GM12878 (cell line): Measurements from ENCODE around the gene CCDC9. TPM values are rescaled to one million over a fixed set of nuclear protein-coding genes. Genes with fewer than 3 reads are reported as not detected.

Source experiments
- ATAC-seq: fragments of 200-7000 bp; cut with Tn5 transposase; 3 replicates; pipeline ENCODE4 v1.9.1; 2020; ENCODE audit warnings: mild to moderate bottlenecking, moderate library complexity
- BruUV-seq: library from RNA; stranded (reverse); fragments of 400-500 nt; replicated peaks from 2 replicates; lab custom pipeline; 2021; lab: Mats Ljungman, UMichigan
- CTCF ChIA-PET: fragments of 300-600 bp; sonication (Branson Sonifier 250); formaldehyde crosslinking; extraction: SDS; loops from one replicate; lab custom pipeline; 2021; ENCODE audit warnings: inconsistent platforms; lab: Yijun Ruan, JAX
- POLR2A ChIA-PET: fragments of 350-600 bp; formaldehyde crosslinking; extraction: SDS; loops from one replicate; lab custom pipeline; 2021; ENCODE audit warnings: inconsistent platforms; lab: Charles Lee
- RAD21 ChIA-PET: fragments of 300-600 bp; sonication (Branson Sonifier 250); formaldehyde crosslinking; loops from one replicate; lab custom pipeline; 2023; ENCODE audit warnings: antibody characterized with exemption; ENCODE audit not compliant: unreplicated experiment; lab: Charles Lee
- SMC1A ChIA-PET: fragments of 300-600 bp; sonication (Branson Sonifier 250); formaldehyde crosslinking; loops from one replicate; lab custom pipeline; 2023; ENCODE audit not compliant: unreplicated experiment, uncharacterized antibody; lab: Charles Lee
- DNase-seq: peaks from one replicate; pipeline ENCODE4 v3.0.0-alpha.2; 2011; ENCODE audit warnings: low read depth, low spot score
- FAIRE-seq: peaks from 3 replicates; lab custom pipeline; 2011; peaks lifted over from hg19 to GRCh38; lab: Jason Lieb, UNC
- H2AFZ ChIP-seq: 2 replicates; pipeline ENCODE4 v1.6.0; 2011; ENCODE audit warnings: low read depth, low read length, control low read depth; ENCODE audit not compliant: control insufficient read depth
- H3K27ac ChIP-seq: 2 replicates; pipeline ENCODE4 v1.5.1; 2011; ENCODE audit warnings: control low read depth; ENCODE audit not compliant: control insufficient read depth, insufficient read depth
- H3K27me3 ChIP-seq, 2 experiments: replicated peaks in 1 of 2; 2 replicates each; pipeline versions ENCODE4 v1.6.0 to v1.6.1; 2011; ENCODE audit warnings: low read length in 1 of 2; ENCODE audit not compliant: control insufficient read depth in 2 of 2, insufficient read depth in 2 of 2
- H3K36me3 ChIP-seq, 2 experiments: 2 replicates each; pipeline ENCODE4 v1.5.1; 2011; ENCODE audit warnings: low read length in 1 of 2; ENCODE audit not compliant: control insufficient read depth in 2 of 2, insufficient read depth in 2 of 2
- H3K4me1 ChIP-seq: 2 replicates; pipeline ENCODE4 v1.6.1; 2011; ENCODE audit warnings: mild to moderate bottlenecking, low read length, moderate library complexity, mixed read lengths; ENCODE audit not compliant: control insufficient read depth, insufficient read depth
- H3K4me2 ChIP-seq: 2 replicates; pipeline ENCODE4 v1.6.0; 2011; ENCODE audit warnings: control low read depth; ENCODE audit not compliant: control insufficient read depth, insufficient read depth
- H3K4me3 ChIP-seq: fragments of 200-600 bp; sonication (generic); 2 replicates; pipeline ENCODE4 v1.5.1; 2016
- H3K79me2 ChIP-seq: 2 replicates; pipeline ENCODE4 v1.6.0; 2011; ENCODE audit warnings: low read length; ENCODE audit not compliant: control insufficient read depth, insufficient read depth
- H3K9ac ChIP-seq: 2 replicates; pipeline ENCODE4 v1.8.0; 2011; ENCODE audit warnings: low read length, control low read depth, mixed read lengths; ENCODE audit not compliant: control insufficient read depth, insufficient read depth
- H3K9me3 ChIP-seq: replicated peaks from 3 replicates; pipeline ENCODE4 v1.5.1; 2011; ENCODE audit warnings: mild to moderate bottlenecking, low read length; ENCODE audit not compliant: control insufficient read depth, insufficient read depth
- H4K20me1 ChIP-seq: 2 replicates; pipeline ENCODE4 v1.6.0; 2011; ENCODE audit not compliant: control insufficient read depth, insufficient read depth
- ATF7 ChIP-seq: fragments of 450-650 bp; IDR thresholded peaks from 2 replicates; pipeline ENCODE4 v1.6.1; 2016; ENCODE audit warnings: low read depth, mild to moderate bottlenecking
- FOS ChIP-seq: IDR thresholded peaks from 3 replicates; pipeline ENCODE4 v1.6.1; 2011; ENCODE audit warnings: borderline replicate concordance; ENCODE audit not compliant: insufficient read length; ENCODE audit errors: extremely low read depth
- NBN ChIP-seq: fragments of 450-650 bp; IDR thresholded peaks from 2 replicates; pipeline ENCODE4 v1.6.1; 2016
- NFYA ChIP-seq: IDR thresholded peaks from 2 replicates; pipeline ENCODE4 v1.6.1; 2011; ENCODE audit warnings: low read depth, mild to moderate bottlenecking, low read length, improper control_type of control experiment, borderline replicate concordance
- POLR2AphosphoS2 ChIP-seq: IDR thresholded peaks from 2 replicates; pipeline ENCODE4 v1.6.1; 2011; ENCODE audit warnings: low read depth, mild to moderate bottlenecking, low read length, improper control_type of control experiment, moderate library complexity
- RAD21 ChIP-seq: IDR thresholded peaks from 2 replicates; pipeline ENCODE4 v1.6.1; 2011; ENCODE audit warnings: mild to moderate bottlenecking, low read depth, low read length, moderate library complexity; ENCODE audit not compliant: insufficient read depth
- SUPT20H ChIP-seq: IDR thresholded peaks from 2 replicates; pipeline ENCODE4 v1.6.1; 2011; ENCODE audit warnings: low read depth, mild to moderate bottlenecking, low read length, moderate library complexity, borderline replicate concordance; ENCODE audit not compliant: control insufficient read depth
- SUZ12 ChIP-seq: fragments of 200-600 bp; sonication (generic); IDR thresholded peaks from one replicate; pipeline ENCODE4 v1.6.1; 2018; ENCODE audit warnings: antibody characterized with exemption, mild to moderate bottlenecking; ENCODE audit not compliant: unreplicated experiment
- TCF3 ChIP-seq: IDR thresholded peaks from 2 replicates; pipeline ENCODE4 v1.6.1; 2012; ENCODE audit warnings: low read depth, mild to moderate bottlenecking, low read length, borderline replicate concordance; ENCODE audit not compliant: insufficient read depth
- ZBTB11 ChIP-seq: fragments of 450-650 bp; formaldehyde crosslinking; IDR thresholded peaks from 2 replicates; pipeline ENCODE4 v1.5.0; 2022; ENCODE audit warnings: mild to moderate bottlenecking, missing genetic modification characterization
- ZNF207 ChIP-seq: fragments of 450-650 bp; IDR thresholded peaks from 2 replicates; pipeline ENCODE4 v1.6.1; 2014; ENCODE audit warnings: antibody characterized with exemption, mild to moderate bottlenecking, borderline replicate concordance
- WGBS: methylation state at CpG from one replicate; pipeline ENCODE4 v1.1.6; 2016; ENCODE audit warnings: low lambda C conversion rate; ENCODE audit not compliant: insufficient replicate concordance, insufficient coverage; ENCODE audit errors: missing lambda C conversion rate; 5-methylcytosine and 5-hydroxymethylcytosine counted together
- in situ Hi-C: fragments of 300-500 bp; cut with MboI; formaldehyde crosslinking; loops from 9 replicates; pipeline ENCODE4 v1.14.3; 2018; ENCODE audit warnings: mixed read lengths
- intact Hi-C: fragments of 100-400 bp; cut with micrococcal nuclease; formaldehyde crosslinking; loops from one replicate; pipeline ENCODE4 v1.14.2; 2022; ENCODE audit not compliant: unreplicated experiment
- polyA plus RNA-seq, 11 experiments: library from polyadenylated mRNA; depleted of rRNA in 4 of 11; unstranded in 6 of 11; stranded (reverse) in 5 of 11; fragments of >200 nt; fragmentation: Nextera tagmentation in 4 of 11; fragmentation: Illumina TruSeq in 1 of 11; extraction: Ambion mirVana in 4 of 11; extraction: Trizol in 1 of 11; gene quantifications; 1 replicate in 1 of 11; 2 replicates in 10 of 11; pipeline versions ENCODE4 v1.2.1 to v1.2.3, GENCODE V29; 2011 to 2016; ENCODE audit warnings: inconsistent platforms in 2 of 11, missing spikeins in 2 of 11, low read depth in 1 of 11
- total RNA-seq, 4 experiments: library from RNA; depleted of rRNA in 3 of 4; stranded (reverse); fragments of >200 nt in 3 of 4; fragmentation: Illumina TruSeq in 1 of 4; extraction: Trizol in 1 of 4; gene quantifications; 2 replicates each; pipeline versions ENCODE4 v1.2.1 to v1.2.3, GENCODE V29; 2013 to 2021
- TF ChIP-seq, protein P1 (sequence below): fragments of 450-650 bp; IDR thresholded peaks from 2 replicates; pipeline ENCODE4 v1.6.1; 2017; ENCODE audit warnings: mild to moderate bottlenecking, moderate library complexity

CCDC9 gene
- total and polyA plus RNA-seq, 10 of the 15 experiments (the other 5 are each of a cell fraction or from before 2014, with no cell fraction given) = 0.18 to 17.5 (median 7.1) TPM; not detected in 1

DNA sequence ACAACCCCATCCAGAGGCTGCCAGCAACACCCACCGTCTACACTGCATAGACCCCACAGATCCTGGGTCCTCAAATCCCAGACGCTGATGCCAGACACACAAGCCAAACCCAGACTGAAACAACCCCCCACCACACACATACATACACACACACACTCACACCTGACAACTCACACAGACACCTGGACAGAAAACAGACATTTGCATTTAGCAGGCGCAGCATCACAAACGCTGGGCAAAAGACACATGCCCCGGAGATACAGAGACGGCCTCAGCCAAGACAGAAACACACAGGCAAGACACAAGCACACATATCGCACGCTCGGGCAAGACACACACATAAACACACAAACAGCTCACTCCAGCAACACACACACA, 26.7 kb upstream of the CCDC9 start (continued):
- no peak for TF ChIP-seq TCF3
- TF ChIP-seq SUPT20H = no peak
- TF ChIP-seq ATF7 = 0 out of 2 replicates have a peak, but pooled peaks have one; percentile 25
- 0 out of 2 replicates have a peak, but pooled peaks have one; percentile 59 for TF ChIP-seq NBN
- 0 out of 2 replicates have a peak, but pooled peaks have one; percentile 15 for TF ChIP-seq ZNF207

DNA sequence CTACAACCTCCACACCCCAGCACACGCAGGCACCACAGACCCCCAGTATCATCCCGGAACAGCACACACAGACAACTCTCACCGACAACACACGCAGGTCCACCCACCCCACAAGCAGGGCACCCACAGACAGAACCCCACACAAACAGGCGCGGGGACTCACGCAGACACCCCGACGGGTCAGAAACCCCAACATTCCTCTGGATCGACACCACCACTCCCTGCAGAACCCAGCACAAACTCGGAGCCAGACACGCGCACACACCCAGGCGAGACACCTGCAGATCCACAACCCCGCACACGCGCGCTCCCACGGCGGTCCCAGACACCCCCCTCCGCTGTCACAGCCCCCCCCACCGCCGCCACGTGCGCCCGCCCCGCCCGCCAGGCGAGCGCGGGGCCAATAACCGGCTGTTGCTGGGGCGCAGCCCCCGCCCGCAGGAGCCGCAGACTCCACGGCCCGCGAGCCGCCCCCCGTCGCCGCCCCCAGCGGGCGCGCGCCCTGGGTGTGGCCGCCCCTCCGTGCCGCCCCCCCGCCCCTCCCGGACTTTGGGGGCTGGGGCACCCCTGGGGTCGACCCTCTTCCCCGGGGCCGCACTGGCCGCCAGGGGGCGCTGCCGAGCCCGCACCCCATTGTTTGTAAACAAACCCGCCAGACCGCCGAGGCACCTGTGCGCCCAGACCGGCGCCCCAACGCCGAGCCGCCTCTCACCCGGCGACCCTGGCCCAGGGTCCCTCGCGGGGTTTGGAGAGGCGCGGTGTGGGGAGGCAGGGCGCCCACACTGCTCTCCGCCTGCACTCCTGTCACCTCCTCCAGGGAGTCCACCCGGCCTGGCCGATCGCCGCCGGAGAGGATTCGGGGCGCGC, 26.0 kb upstream of the CCDC9 start:
- peak overlapping the region; percentile 29; the same call in 1 of the 2 replicates for H3K27ac ChIP-seq
- ChIA-PET POLR2A (interaction anchor here (1.1 kb wide), 1 partner anchor 14 kb away, joined by 5 read pairs; no protein-coding TSS in a partner anchor), SMC1A (interaction anchor here (1.8 kb wide), 1 partner anchor 20 kb away, joined by 4 read pairs; no protein-coding TSS in a partner anchor), CTCF (interaction anchor here (1.0 to 1.4 kb wide), 3 partner anchors 16 to 19 kb away, joined by 3 to 5 read pairs (median 3); no protein-coding TSS in a partner anchor), RAD21 (interaction anchor here (1.1 to 2.2 kb wide), 3 partner anchors 14 to 26 kb away, joined by 3 to 8 read pairs (median 3); partner anchors contain the start of gene CCDC9)
- H3K9me3 ChIP-seq = no peaks in the 10 kb centered on the region; the same call in 2 of the 3 replicates
- H3K79me2 ChIP-seq = peaks cover 27% of the 10 kb centered on the region
- H3K4me1 ChIP-seq = peaks cover 50% of the 10 kb centered on the region
- H4K20me1 ChIP-seq = no peaks in the 10 kb centered on the region
- no peak for FAIRE-seq
- in situ Hi-C loops = no loop called here
- peak overlapping the region; percentile 35 for H2AFZ ChIP-seq
- peak overlapping the region; percentile 68 for H3K9ac ChIP-seq
- H3K36me3 ChIP-seq = peaks cover 0 to 3% of the 10 kb centered on the region in 2 experiments; a peak in 2 of 4 replicates
- peak overlapping the region; percentile 57 for H3K4me2 ChIP-seq
- H3K4me3 ChIP-seq = peak overlapping the region; percentile 91
- no peak for DNase-seq
- H3K27me3 ChIP-seq = no peaks in the 10 kb centered on the region
- no peak; the same call in 2 of the 3 replicates for ATAC-seq
- no TSS peak for BruUV-seq
- intact Hi-C loops = no loop called here
- WGBS = under 1% methylated on average over 43 of the region's 84 CpGs
- no peak for TF ChIP-seq FOS
- TF ChIP-seq, protein P1, sequence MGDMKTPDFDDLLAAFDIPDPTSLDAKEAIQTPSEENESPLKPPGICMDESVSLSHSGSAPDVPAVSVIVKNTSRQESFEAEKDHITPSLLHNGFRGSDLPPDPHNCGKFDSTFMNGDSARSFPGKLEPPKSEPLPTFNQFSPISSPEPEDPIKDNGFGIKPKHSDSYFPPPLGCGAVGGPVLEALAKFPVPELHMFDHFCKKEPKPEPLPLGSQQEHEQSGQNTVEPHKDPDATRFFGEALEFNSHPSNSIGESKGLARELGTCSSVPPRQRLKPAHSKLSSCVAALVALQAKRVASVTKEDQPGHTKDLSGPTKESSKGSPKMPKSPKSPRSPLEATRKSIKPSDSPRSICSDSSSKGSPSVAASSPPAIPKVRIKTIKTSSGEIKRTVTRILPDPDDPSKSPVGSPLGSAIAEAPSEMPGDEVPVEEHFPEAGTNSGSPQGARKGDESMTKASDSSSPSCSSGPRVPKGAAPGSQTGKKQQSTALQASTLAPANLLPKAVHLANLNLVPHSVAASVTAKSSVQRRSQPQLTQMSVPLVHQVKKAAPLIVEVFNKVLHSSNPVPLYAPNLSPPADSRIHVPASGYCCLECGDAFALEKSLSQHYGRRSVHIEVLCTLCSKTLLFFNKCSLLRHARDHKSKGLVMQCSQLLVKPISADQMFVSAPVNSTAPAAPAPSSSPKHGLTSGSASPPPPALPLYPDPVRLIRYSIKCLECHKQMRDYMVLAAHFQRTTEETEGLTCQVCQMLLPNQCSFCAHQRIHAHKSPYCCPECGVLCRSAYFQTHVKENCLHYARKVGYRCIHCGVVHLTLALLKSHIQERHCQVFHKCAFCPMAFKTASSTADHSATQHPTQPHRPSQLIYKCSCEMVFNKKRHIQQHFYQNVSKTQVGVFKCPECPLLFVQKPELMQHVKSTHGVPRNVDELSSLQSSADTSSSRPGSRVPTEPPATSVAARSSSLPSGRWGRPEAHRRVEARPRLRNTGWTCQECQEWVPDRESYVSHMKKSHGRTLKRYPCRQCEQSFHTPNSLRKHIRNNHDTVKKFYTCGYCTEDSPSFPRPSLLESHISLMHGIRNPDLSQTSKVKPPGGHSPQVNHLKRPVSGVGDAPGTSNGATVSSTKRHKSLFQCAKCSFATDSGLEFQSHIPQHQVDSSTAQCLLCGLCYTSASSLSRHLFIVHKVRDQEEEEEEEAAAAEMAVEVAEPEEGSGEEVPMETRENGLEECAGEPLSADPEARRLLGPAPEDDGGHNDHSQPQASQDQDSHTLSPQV = peak; percentile 65; the same call in 1 of the 2 replicates
- no peak for TF ChIP-seq ZBTB11 (CRISPR knock-in tag)
- TF ChIP-seq NFYA = no peak
- 0 out of 2 replicates have a peak, but pooled peaks have one; percentile 10 for TF ChIP-seq RAD21
- TF ChIP-seq POLR2AphosphoS2 = no peak; the same call in 1 of the 2 replicates
- no peak for TF ChIP-seq SUZ12
